ENCODE results near the gene MEP1B.
"Not testable (repeated sequence)": the region's sequence is repeated elsewhere in the genome, so short reads cannot be mapped to it uniquely, and the experiment has no call there.

The MEP1B gene

GRCh38 chr18:32160547-32160946, 29.3 kb upstream of the MEP1B start:
- no peak for DNase-seq (ENCODE audit: extremely low spot score)
- TF ChIP-seq ELF4 (IDR thresholded peaks at IDR 0.05): no peak
- TF ChIP-seq FOXK2 (IDR thresholded peaks at IDR 0.05): no peak
- no peak for TF ChIP-seq BHLHE40 (IDR thresholded peaks at IDR 0.05; ENCODE audit: borderline replicate concordance)
- TF ChIP-seq FOXM1 (IDR thresholded peaks at IDR 0.05; ENCODE audit: borderline replicate concordance): no peak
- no peak for TF ChIP-seq HDGF (IDR thresholded peaks at IDR 0.05; ENCODE audit: borderline replicate concordance)
- TF ChIP-seq FOXA1 (IDR thresholded peaks at IDR 0.05): no peak
- no peak for TF ChIP-seq SP1 (IDR thresholded peaks at IDR 0.05)
- no peak for TF ChIP-seq TARDBP (IDR thresholded peaks at IDR 0.05)
- TF ChIP-seq LEF1 (IDR thresholded peaks at IDR 0.05; ENCODE audit: borderline replicate concordance): no peak
- TF ChIP-seq L3MBTL2 (conservative IDR thresholded peaks at IDR 0.05): no peak
- TF ChIP-seq CTBP1 (IDR thresholded peaks at IDR 0.05; ENCODE audit: borderline replicate concordance): no peak
- CTCF ChIA-PET: interaction anchor here (0.7 kb wide), 1 partner anchor 99 kb away, joined by 3 read pairs; no protein-coding TSS in a partner anchor
- POLR2A ChIA-PET: no interaction called here

- ChIA-PET CTCF (interaction anchor here (0.7 kb wide), 1 partner anchor 26 kb away, joined by 3 read pairs; no protein-coding TSS in a partner anchor), POLR2A (no interaction called here)
- TF ChIP-seq FOXA1 (IDR thresholded peaks at IDR 0.05): no peak
- TF ChIP-seq TARDBP (IDR thresholded peaks at IDR 0.05): no peak
- no peak for TF ChIP-seq LEF1 (IDR thresholded peaks at IDR 0.05; ENCODE audit: borderline replicate concordance)
- TF ChIP-seq NFRKB (IDR thresholded peaks at IDR 0.05): no peak
- no peak for TF ChIP-seq BHLHE40 (IDR thresholded peaks at IDR 0.05; ENCODE audit: borderline replicate concordance)
- TF ChIP-seq SUZ12 (IDR thresholded peaks at IDR 0.05): no peak
- TF ChIP-seq L3MBTL2 (conservative IDR thresholded peaks at IDR 0.05): no peak
- TF ChIP-seq ZNF384 (IDR thresholded peaks at IDR 0.05): no peak
- TF ChIP-seq SP1 (IDR thresholded peaks at IDR 0.05): no peak
- TF ChIP-seq ELF4 (IDR thresholded peaks at IDR 0.05): no peak
- no peak for TF ChIP-seq ARNT (IDR thresholded peaks at IDR 0.05)
- TF ChIP-seq FOXM1 (IDR thresholded peaks at IDR 0.05; ENCODE audit: borderline replicate concordance): no peak
- no peak for DNase-seq (ENCODE audit: extremely low spot score)
Observed at GRCh38 chr18:32167980-32168730, 21.7 kb upstream of the MEP1B start.

- TF ChIP-seq FOXK2 (IDR thresholded peaks at IDR 0.05) (no peak), FOXM1 (IDR thresholded peaks at IDR 0.05; ENCODE audit: borderline replicate concordance) (no peak), HDGF (IDR thresholded peaks at IDR 0.05; ENCODE audit: borderline replicate concordance) (no peak), ZNF384 (IDR thresholded peaks at IDR 0.05) (no peak), TARDBP (IDR thresholded peaks at IDR 0.05) (no peak), SUZ12 (IDR thresholded peaks at IDR 0.05) (no peak), CTBP1 (IDR thresholded peaks at IDR 0.05; ENCODE audit: borderline replicate concordance) (no peak), ELF4 (IDR thresholded peaks at IDR 0.05) (no peak), FOXA1 (IDR thresholded peaks at IDR 0.05) (no peak), PKNOX1 (IDR thresholded peaks at IDR 0.05) (no peak), ARNT (IDR thresholded peaks at IDR 0.05) (no peak), LEF1 (IDR thresholded peaks at IDR 0.05; ENCODE audit: borderline replicate concordance) (no peak), L3MBTL2 (conservative IDR thresholded peaks at IDR 0.05) (no peak), SP1 (IDR thresholded peaks at IDR 0.05) (no peak), BHLHE40 (IDR thresholded peaks at IDR 0.05; ENCODE audit: borderline replicate concordance) (no peak), NFRKB (IDR thresholded peaks at IDR 0.05) (no peak)
- ChIA-PET CTCF (no interaction called here), POLR2A (no interaction called here)
- no peak for DNase-seq (ENCODE audit: extremely low spot score)
Observed at GRCh38 chr18:32173654-32174053, 16.2 kb upstream of the MEP1B start.

- CTCF ChIA-PET: no interaction called here
- POLR2A ChIA-PET: interaction anchor here (0.7 kb wide), 1 partner anchor 487 kb away, joined by 3 read pairs; no protein-coding TSS in a partner anchor
- no peak for DNase-seq (ENCODE audit: extremely low spot score)
- TF ChIP-seq L3MBTL2 (conservative IDR thresholded peaks at IDR 0.05) (no peak), CTBP1 (IDR thresholded peaks at IDR 0.05; ENCODE audit: borderline replicate concordance) (no peak), ZNF384 (IDR thresholded peaks at IDR 0.05) (no peak), FOXK2 (IDR thresholded peaks at IDR 0.05) (no peak), NFRKB (IDR thresholded peaks at IDR 0.05) (no peak), BHLHE40 (IDR thresholded peaks at IDR 0.05; ENCODE audit: borderline replicate concordance) (no peak), ELF4 (IDR thresholded peaks at IDR 0.05) (no peak), SP1 (IDR thresholded peaks at IDR 0.05) (no peak), FOXM1 (IDR thresholded peaks at IDR 0.05; ENCODE audit: borderline replicate concordance) (no peak), ARNT (IDR thresholded peaks at IDR 0.05) (no peak), PKNOX1 (IDR thresholded peaks at IDR 0.05) (no peak), HDGF (IDR thresholded peaks at IDR 0.05; ENCODE audit: borderline replicate concordance) (no peak), TARDBP (IDR thresholded peaks at IDR 0.05) (no peak), FOXA1 (IDR thresholded peaks at IDR 0.05) (no peak), SUZ12 (IDR thresholded peaks at IDR 0.05) (no peak), LEF1 (IDR thresholded peaks at IDR 0.05; ENCODE audit: borderline replicate concordance) (no peak)
Observed at GRCh38 chr18:32174719-32175118, 15.1 kb upstream of the MEP1B start.

GRCh38 chr18:32175265-32175664, 14.6 kb upstream of the MEP1B start:
- no peak for DNase-seq (ENCODE audit: extremely low spot score)
- ChIA-PET POLR2A (interaction anchor here (0.7 kb wide), 1 partner anchor 487 kb away, joined by 3 read pairs; no protein-coding TSS in a partner anchor), CTCF (interaction anchor here (0.6 kb wide), 1 partner anchor 96 kb away, joined by 3 read pairs; no protein-coding TSS in a partner anchor)
- TF ChIP-seq PKNOX1 (IDR thresholded peaks at IDR 0.05): no peak
- TF ChIP-seq SUZ12 (IDR thresholded peaks at IDR 0.05): no peak
- no peak for TF ChIP-seq FOXA1 (IDR thresholded peaks at IDR 0.05)
- no peak for TF ChIP-seq BHLHE40 (IDR thresholded peaks at IDR 0.05; ENCODE audit: borderline replicate concordance)
- no peak for TF ChIP-seq LEF1 (IDR thresholded peaks at IDR 0.05; ENCODE audit: borderline replicate concordance)
- no peak for TF ChIP-seq SP1 (IDR thresholded peaks at IDR 0.05)
- TF ChIP-seq TARDBP (IDR thresholded peaks at IDR 0.05): no peak
- TF ChIP-seq FOXM1 (IDR thresholded peaks at IDR 0.05; ENCODE audit: borderline replicate concordance): no peak
- TF ChIP-seq NFRKB (IDR thresholded peaks at IDR 0.05): no peak
- no peak for TF ChIP-seq ARNT (IDR thresholded peaks at IDR 0.05)
- no peak for TF ChIP-seq CTBP1 (IDR thresholded peaks at IDR 0.05; ENCODE audit: borderline replicate concordance)

- CTCF ChIA-PET; POLR2A ChIA-PET; DNase-seq (ENCODE audit: extremely low spot score): not testable (repeated sequence)
Observed at GRCh38 chr18:32176745-32177144, 13.1 kb upstream of the MEP1B start.
